ENCODE data around the gene ZDHHC14.
"Not testable (repeated sequence)": the region's sequence is repeated elsewhere in the genome, so short reads cannot be mapped to it uniquely, and the experiment has no call there.

ZDHHC14 gene

GRCh38 chr6:157677235-157677634 lies 296.2 kb downstream of the ZDHHC14 start:
- no peak for TF ChIP-seq ZNF274 (IDR thresholded peaks at IDR 0.05; ENCODE audit: low read depth, low read length)
- no peak overlapping the region for H3K4me3 ChIP-seq (ENCODE audit: low read length)

- no peak overlapping the region for H3K4me3 ChIP-seq (ENCODE audit: low read length)
- no peak for TF ChIP-seq ZNF274 (IDR thresholded peaks at IDR 0.05; ENCODE audit: low read depth, low read length)
These were observed 298.9 kb downstream of the ZDHHC14 start for GRCh38 chr6:157679605-157680580.

GRCh38 chr6:157681041-157681650 lies 300.2 kb downstream of the ZDHHC14 start:
- H3K4me3 ChIP-seq (ENCODE audit: low read length): no peak overlapping the region
- TF ChIP-seq ZNF274 (IDR thresholded peaks at IDR 0.05; ENCODE audit: low read depth, low read length): no peak

GRCh38 chr6:157682856-157683481 lies 302.0 kb downstream of the ZDHHC14 start:
- TF ChIP-seq ZNF274 (IDR thresholded peaks at IDR 0.05; ENCODE audit: low read depth, low read length): no peak
- H3K4me3 ChIP-seq (ENCODE audit: low read length): no peak overlapping the region

GRCh38 chr6:157683707-157684106 lies 302.7 kb downstream of the ZDHHC14 start:
- TF ChIP-seq ZNF274 (IDR thresholded peaks at IDR 0.05; ENCODE audit: low read depth, low read length): no peak
- no peak overlapping the region for H3K4me3 ChIP-seq (ENCODE audit: low read length)

- TF ChIP-seq ZNF274 (IDR thresholded peaks at IDR 0.05; ENCODE audit: low read depth, low read length): no peak
- no peak overlapping the region for H3K4me3 ChIP-seq (ENCODE audit: low read length)
These were observed 303.8 kb downstream of the ZDHHC14 start for GRCh38 chr6:157684620-157685299.

GRCh38 chr6:157685596-157686280 lies 304.7 kb downstream of the ZDHHC14 start:
- TF ChIP-seq ZNF274 (IDR thresholded peaks at IDR 0.05; ENCODE audit: low read depth, low read length): no peak
- H3K4me3 ChIP-seq (ENCODE audit: low read length): no peak overlapping the region

GRCh38 chr6:157688275-157688959 lies 307.4 kb downstream of the ZDHHC14 start:
- H3K4me3 ChIP-seq (ENCODE audit: low read length): no peak overlapping the region
- TF ChIP-seq ZNF274 (IDR thresholded peaks at IDR 0.05; ENCODE audit: low read depth, low read length): no peak

- no peak for TF ChIP-seq ZNF274 (IDR thresholded peaks at IDR 0.05; ENCODE audit: low read depth, low read length)
- no peak overlapping the region for H3K4me3 ChIP-seq (ENCODE audit: low read length)
These were observed 308.1 kb downstream of the ZDHHC14 start for GRCh38 chr6:157688960-157689599.

GRCh38 chr6:157689875-157690274 lies 308.9 kb downstream of the ZDHHC14 start:
- TF ChIP-seq ZNF274 (IDR thresholded peaks at IDR 0.05; ENCODE audit: low read depth, low read length): no peak
- H3K4me3 ChIP-seq (ENCODE audit: low read length): no peak overlapping the region

GRCh38 chr6:157690441-157691210 lies 309.6 kb downstream of the ZDHHC14 start:
- H3K4me3 ChIP-seq (ENCODE audit: low read length): no peak overlapping the region
- TF ChIP-seq ZNF274 (IDR thresholded peaks at IDR 0.05; ENCODE audit: low read depth, low read length): no peak

GRCh38 chr6:157691621-157692020 lies 310.6 kb downstream of the ZDHHC14 start:
- H3K4me3 ChIP-seq (ENCODE audit: low read length): not testable (repeated sequence)

Data from GM08714 (cell line).